ENCODE measurements around the gene RUBCNL. TPM values are rescaled to one million over a fixed set of nuclear protein-coding genes. Genes with fewer than 3 reads are reported as not detected.

The RUBCNL gene
- total RNA-seq, 1 experiment from 2014 or later: 1.4 TPM

GRCh38 chr13:46340011-46340410, 47.0 kb downstream of the RUBCNL start:
- Histone ChIP-seq H3K9me3 (ENCODE audit: control insufficient read depth, low read depth, low read length) (no peaks in the 10 kb centered on the region), H3K18ac (ENCODE audit: insufficient read length, low read depth, low read length) (no peak overlapping the region), H4K91ac (ENCODE audit: insufficient read length, low read depth, low read length) (no peak overlapping the region), H4K5ac (ENCODE audit: insufficient read length, low read depth, low read length) (no peak overlapping the region), H3K14ac (ENCODE audit: insufficient read depth, low read length) (no peak overlapping the region), H3K9ac (ENCODE audit: extremely low read depth, insufficient read length, low read length) (no peak overlapping the region), H2AK5ac (ENCODE audit: insufficient read length, low read length) (no peak overlapping the region), H2BK5ac (ENCODE audit: insufficient read length, low read length) (no peak overlapping the region), H3K27me3 (ENCODE audit: insufficient read depth, low read length) (no peaks in the 10 kb centered on the region), H3K79me1 (ENCODE audit: insufficient read depth, low read depth, low read length, poor library complexity, severe bottlenecking) (no peaks in the 10 kb centered on the region), H3K56ac (ENCODE audit: insufficient read length, low read depth, low read length) (no peak overlapping the region), H4K20me1 (ENCODE audit: control insufficient read depth, insufficient read depth, insufficient read length) (no peaks in the 10 kb centered on the region), H3K79me2 (ENCODE audit: insufficient read depth, low read length) (no peaks in the 10 kb centered on the region), H3K4me2 (ENCODE audit: insufficient read depth, insufficient read length, low read length) (no peak overlapping the region), H2BK20ac (ENCODE audit: low read depth, low read length, poor library complexity, severe bottlenecking) (no peak overlapping the region), H3K23ac (ENCODE audit: insufficient read length, low read depth, low read length) (no peak overlapping the region), H3K27ac (ENCODE audit: insufficient read length, low read depth, low read length) (no peak overlapping the region), H4K8ac (replicated peaks; ENCODE audit: insufficient read length, low read depth, low read length) (no peak overlapping the region), H3K4ac (ENCODE audit: low read depth, low read length) (no peak overlapping the region), H3K4me1 (ENCODE audit: insufficient read depth, low read length) (no peaks in the 10 kb centered on the region), H2AFZ (ENCODE audit: low read length) (no peak overlapping the region), H2BK120ac (ENCODE audit: low read depth, low read length, poor library complexity, severe bottlenecking) (no peak overlapping the region), H2BK12ac (ENCODE audit: insufficient read length, low read depth, low read length) (no peak overlapping the region), H2BK15ac (ENCODE audit: low read depth, low read length) (no peak overlapping the region), H3T11ph (ENCODE audit: low read length) (no peak overlapping the region), H3K23me2 (ENCODE audit: insufficient read length, low read depth, low read length, poor library complexity, severe bottlenecking) (no peaks in the 10 kb centered on the region)
- TF ChIP-seq, protein P1, sequence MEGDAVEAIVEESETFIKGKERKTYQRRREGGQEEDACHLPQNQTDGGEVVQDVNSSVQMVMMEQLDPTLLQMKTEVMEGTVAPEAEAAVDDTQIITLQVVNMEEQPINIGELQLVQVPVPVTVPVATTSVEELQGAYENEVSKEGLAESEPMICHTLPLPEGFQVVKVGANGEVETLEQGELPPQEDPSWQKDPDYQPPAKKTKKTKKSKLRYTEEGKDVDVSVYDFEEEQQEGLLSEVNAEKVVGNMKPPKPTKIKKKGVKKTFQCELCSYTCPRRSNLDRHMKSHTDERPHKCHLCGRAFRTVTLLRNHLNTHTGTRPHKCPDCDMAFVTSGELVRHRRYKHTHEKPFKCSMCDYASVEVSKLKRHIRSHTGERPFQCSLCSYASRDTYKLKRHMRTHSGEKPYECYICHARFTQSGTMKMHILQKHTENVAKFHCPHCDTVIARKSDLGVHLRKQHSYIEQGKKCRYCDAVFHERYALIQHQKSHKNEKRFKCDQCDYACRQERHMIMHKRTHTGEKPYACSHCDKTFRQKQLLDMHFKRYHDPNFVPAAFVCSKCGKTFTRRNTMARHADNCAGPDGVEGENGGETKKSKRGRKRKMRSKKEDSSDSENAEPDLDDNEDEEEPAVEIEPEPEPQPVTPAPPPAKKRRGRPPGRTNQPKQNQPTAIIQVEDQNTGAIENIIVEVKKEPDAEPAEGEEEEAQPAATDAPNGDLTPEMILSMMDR (conservative IDR thresholded peaks at IDR 0.05): no peak
- 0 out of 2 replicates have a peak, but pooled peaks cover 2% of the 10 kb centered on the region for H3K27me3 Mint-ChIP-seq (ENCODE audit: low read depth)
- H3K4me3 Mint-ChIP-seq: no peak overlapping the region
- peaks cover 4 to 8% of the 10 kb centered on the region in 2 experiments; a peak in 4 of 5 replicates for H3K9me3 Mint-ChIP-seq
- H3K4me1 Mint-ChIP-seq: no peaks in the 10 kb centered on the region
- peaks cover 0 to 5% (median 0%) of the 10 kb centered on the region in 3 experiments; a peak in 2 of 7 replicates for H3K36me3 Mint-ChIP-seq (ENCODE audit: insufficient read depth in 1 of 3, low read depth in 3 of 3)
- no CpG with 5 or more reads among the region's 1 CpG for WGBS (ENCODE audit: extremely low coverage, insufficient read length, low lambda C conversion rate)
- no peak overlapping the region for H3K27ac Mint-ChIP-seq
- DNase-seq: no peak
